Loucy (cell line): Measurements from ENCODE around the gene CES5A.
"Not testable (repeated sequence)": the region's sequence is repeated elsewhere in the genome, so short reads cannot be mapped to it uniquely, and the experiment has no call there.

Experiments used
- CTCF ChIP-seq: fragments of 200-600 bp; sonication (generic); conservative IDR thresholded peaks from 2 replicates; pipeline ENCODE4 v1.5.1; 2014; ENCODE audit warnings: mild to moderate bottlenecking, antibody characterized with exemption, low read length
- EZH2phosphoT487 ChIP-seq: fragments of 200-600 bp; IDR thresholded peaks from 2 replicates; pipeline ENCODE4 v1.6.1; 2018; ENCODE audit warnings: antibody characterized with exemption, mild to moderate bottlenecking, moderate library complexity, borderline replicate concordance

GRCh38 chr16:55857650-55858049, 17.5 kb downstream of the CES5A start:
- TF ChIP-seq CTCF, EZH2phosphoT487: not testable (repeated sequence)
